GM21825 (cell line): ENCODE results near the gene PPP2R3C.
A peak's percentile ranks its signal among the peaks of the same experiment; 100 is the strongest.
"Not testable (repeated sequence)": the region's sequence is repeated elsewhere in the genome, so short reads cannot be mapped to it uniquely, and the experiment has no call there.

Experiments used
- ATAC-seq: cut with Tn5 transposase; IDR thresholded peaks from one replicate; pipeline ENCODE4 v1.9.1; 2021; ENCODE audit warnings: mild to moderate bottlenecking, moderate library complexity; ENCODE audit not compliant: unreplicated experiment

The PPP2R3C gene

GRCh38 chr14:35133542-35134328, 11.9 kb upstream of the PPP2R3C start:
- no peak for ATAC-seq

DNA sequence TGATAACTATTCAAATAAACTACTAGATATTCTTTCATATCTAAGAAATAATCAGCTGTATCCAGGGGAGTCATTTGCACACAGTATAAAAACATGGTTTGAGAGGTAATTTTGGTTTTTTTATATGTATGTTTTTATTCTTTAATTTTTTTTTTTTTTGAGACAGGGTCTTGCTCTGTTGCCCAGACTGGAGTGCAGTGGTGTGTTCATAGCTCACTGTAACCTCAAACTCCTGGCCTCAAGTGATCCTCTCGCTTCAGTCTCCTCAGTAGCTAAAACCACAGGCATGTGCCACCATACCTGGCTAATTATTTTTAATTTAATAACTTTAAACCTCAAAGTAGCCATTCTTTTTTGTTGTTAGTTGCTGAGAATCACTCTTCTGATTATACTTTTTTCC, 2.3 kb upstream of the PPP2R3C start:
- no peak for ATAC-seq

DNA sequence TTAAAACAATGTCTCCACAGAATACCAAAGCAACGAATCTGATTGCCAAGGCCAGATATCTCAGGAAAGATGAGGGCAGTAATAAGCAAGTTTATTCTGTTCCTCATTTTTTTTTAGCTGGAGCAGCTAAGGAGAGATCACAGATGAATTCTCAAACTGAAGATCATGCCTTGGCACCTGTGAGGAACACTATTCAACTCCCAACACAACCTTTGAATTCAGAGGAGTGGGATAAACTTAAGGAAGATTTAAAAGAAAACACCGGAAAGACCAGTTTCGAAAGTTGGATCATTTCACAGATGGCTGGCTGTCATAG, 1.6 kb upstream of the PPP2R3C start:
- no peak for ATAC-seq

DNA sequence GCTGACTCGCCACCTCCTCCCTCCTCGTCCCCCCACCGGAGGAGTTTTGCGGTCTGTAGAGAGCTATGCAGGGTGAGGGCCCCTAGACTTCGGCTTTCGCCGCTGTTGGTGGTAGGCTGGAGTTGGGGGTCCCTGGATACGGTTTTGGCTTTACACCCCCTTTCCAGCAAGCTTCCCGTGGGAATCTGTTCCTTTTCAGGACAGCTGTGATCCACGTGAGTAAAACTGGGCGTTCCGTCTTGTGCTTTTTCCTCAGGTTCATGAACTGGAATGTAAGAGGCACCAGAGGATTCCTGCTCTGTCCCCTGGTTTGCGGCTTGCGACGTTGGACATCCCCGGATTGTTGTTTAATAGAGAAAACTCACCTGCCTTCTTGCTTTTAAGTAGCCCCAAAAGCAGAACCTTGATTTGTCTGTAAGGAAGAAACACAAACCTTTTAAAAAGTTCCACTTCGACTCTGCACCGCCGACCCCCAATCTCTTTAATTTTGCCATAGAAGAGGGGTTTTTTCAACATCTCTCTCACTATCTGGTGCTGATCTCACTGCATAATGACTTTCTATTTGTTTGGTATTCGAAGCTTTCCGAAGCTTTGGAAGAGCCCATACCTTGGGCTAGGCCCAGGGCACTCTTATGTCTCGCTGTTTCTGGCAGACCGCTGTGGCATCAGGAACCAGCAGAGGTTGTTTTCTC, 1.1 kb upstream of the PPP2R3C start:
- peak; percentile 8 for ATAC-seq

- no peak for ATAC-seq
Measured at GRCh38 chr14:35121026-35121886, 534 bp downstream of the PPP2R3C start.

DNA sequence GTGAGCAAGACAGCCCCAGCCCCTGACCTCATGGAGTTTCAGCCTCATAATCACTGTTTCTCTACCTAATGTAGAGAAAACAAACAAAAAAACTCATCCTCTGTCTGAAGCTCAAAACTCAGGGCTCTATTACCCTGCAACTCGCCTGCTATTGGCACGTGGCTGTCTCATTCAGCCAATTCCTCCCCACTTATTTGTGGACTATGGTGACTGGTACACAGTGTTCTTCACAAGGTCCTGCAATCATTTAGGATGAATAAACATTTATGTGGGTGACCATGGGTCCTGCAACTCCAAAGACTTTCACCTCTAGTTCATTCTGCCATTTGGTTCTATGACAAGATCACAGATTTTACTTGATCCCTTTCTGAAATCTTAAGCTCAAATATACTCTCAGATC, 4.7 kb downstream of the PPP2R3C start:
- ATAC-seq: no peak

GRCh38 chr14:35116242-35116641, 5.5 kb downstream of the PPP2R3C start:
- ATAC-seq: no peak

DNA sequence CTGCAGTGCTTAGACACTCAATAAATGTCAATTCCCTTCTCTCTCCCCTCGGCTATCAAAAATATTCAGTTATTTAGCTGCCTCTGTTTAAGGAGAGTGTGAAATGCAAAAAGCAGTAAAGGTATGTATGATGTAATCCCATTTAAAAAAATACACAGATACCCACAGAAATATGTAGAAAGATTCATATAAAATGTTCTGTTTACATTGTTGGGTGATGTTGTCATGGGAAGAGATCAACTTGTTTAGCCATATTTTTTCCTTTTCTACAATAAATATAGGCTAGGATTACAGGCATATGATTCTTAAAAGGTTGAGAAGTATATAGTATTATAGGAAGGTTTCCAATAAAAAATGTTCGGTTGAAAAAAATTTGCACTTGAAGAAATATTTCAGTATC, 7.8 kb downstream of the PPP2R3C start:
- ATAC-seq: no peak

DNA sequence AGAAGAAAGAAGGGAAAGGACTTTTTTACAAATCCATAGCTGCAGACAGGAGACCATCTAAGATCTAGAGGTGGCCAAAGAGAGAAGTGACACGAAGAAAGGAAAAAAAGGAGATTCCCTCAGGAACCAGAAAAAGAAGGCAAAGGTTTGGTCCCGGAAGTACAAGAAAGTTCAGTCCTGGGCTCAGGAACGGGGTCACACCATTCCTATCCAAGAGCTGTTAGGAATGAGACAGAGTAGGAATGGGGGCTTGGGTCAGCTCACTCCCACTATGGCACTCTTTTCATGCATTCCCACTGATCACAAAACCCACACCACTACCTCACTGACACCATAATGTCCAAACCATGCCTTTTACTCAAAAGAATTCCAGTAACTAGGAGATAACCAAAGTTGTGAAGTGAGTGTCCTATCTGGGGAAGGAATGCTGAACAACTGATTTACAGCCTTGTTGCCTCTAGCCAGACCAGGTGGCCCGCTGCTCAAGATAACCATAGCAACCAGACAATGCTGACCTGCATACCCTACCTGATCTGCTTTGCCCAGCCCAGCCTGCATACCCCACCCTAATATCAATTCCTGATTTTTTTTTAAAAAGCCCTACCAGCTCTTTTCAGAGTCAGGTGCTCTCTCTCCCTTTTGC, 8.4 kb downstream of the PPP2R3C start:
- no peak for ATAC-seq

DNA sequence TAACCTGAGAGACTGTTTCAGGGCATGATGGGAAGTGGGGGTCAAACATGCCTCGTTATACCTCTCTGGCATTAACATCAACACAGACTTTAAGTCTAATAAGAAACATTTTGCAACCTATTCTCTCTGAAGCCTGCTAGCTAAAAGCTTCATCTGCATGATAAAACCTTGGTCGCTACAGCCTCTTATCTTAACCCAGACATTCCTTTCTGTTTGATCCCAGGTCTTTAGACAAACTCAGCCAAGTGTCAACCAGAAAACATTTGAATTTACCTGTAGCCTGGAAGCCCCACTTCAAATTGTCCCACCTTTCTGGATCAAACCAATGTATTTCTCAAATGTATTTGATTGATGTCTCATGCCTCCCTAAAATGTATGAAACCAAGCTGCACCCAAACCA, 9.1 kb downstream of the PPP2R3C start:
- no peak for ATAC-seq

DNA sequence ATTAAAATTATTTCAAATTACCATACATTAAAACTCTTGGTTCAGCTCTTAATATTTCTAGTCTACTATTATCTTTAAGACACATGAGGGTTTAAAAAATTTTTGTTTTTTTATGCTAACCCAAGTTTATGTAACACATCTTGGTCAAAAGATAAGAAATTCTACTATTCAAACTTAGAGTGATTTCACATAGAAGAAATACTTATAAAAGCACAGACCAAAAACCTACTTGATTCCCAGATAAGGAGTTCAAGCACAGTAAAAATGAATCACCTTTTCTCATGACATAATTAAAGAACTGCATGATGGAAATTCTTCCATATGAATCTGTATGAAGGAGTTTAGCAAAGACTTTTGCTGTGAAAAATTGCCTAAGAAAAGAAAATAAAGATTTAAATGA, 13.9 kb downstream of the PPP2R3C start:
- no peak for ATAC-seq

GRCh38 chr14:35094645-35095044, 27.1 kb downstream of the PPP2R3C start:
- not testable (repeated sequence) for ATAC-seq

GRCh38 chr14:35088514-35088913, 33.3 kb downstream of the PPP2R3C start:
- ATAC-seq: no peak

GRCh38 chr14:35085441-35085840, 36.3 kb downstream of the PPP2R3C start:
- ATAC-seq: no peak

- no peak for ATAC-seq
Measured at GRCh38 chr14:35083530-35084150, 38.1 kb downstream of the PPP2R3C start.

DNA sequence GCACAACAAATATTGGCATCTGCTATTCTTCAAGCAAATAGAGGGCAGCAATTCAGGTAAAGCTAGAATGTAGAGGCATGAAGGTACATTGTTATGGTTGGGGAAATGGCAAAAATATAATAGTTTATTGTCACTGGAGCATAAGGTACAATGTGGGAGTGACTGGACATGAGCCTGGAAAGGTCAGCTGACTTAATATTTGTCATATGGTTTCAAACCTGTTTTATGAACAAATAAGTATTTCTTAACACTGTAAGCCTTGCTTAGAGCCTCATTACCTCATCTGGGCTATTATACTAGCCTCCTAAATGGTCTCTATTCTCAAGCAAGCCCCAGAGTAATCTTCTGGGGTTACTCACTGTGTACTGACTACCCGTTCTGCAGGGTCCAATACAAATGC, 42.0 kb downstream of the PPP2R3C start:
- ATAC-seq: no peak

- no peak for ATAC-seq
Measured at GRCh38 chr14:35078082-35078481, 43.7 kb downstream of the PPP2R3C start.

DNA sequence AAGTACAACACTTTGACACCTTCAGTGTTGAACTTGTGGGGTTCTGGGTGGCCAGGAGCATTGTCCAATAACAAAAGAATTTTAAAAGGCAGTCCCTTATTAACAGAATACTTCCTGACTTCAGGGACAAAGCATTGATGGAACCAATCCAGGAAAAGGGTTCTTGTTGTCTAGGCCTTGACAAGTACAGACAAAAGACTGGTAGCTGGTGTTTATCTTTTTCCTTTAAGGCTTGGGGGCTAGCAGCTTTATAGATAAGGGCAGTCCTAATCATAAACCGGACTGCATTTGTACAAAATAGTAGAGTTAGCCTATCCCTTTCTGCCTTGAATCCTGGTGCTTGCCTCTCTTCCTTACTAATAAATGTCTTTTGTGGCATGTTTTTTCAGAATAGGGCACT, 48.3 kb downstream of the PPP2R3C start:
- no peak for ATAC-seq

DNA sequence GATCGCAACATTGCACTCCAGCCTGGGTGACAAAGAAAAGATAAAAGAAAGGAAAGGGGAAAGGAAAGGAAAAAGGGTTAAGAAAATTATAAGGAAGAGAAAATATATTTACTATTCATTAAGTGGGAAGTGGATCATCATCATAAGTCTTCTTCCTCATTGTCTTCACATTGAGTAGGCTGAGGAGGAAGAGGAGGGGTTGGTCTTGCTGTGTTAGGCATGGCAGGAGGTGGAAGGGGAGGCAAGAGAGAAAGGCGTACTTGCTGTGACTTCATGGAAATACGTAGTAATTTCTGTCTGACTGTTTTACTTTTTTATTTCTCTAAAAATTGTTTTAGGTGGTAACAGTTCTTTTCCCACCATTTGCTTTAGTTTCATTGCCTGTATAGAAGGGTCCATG, 49.6 kb downstream of the PPP2R3C start:
- ATAC-seq: no peak

DNA sequence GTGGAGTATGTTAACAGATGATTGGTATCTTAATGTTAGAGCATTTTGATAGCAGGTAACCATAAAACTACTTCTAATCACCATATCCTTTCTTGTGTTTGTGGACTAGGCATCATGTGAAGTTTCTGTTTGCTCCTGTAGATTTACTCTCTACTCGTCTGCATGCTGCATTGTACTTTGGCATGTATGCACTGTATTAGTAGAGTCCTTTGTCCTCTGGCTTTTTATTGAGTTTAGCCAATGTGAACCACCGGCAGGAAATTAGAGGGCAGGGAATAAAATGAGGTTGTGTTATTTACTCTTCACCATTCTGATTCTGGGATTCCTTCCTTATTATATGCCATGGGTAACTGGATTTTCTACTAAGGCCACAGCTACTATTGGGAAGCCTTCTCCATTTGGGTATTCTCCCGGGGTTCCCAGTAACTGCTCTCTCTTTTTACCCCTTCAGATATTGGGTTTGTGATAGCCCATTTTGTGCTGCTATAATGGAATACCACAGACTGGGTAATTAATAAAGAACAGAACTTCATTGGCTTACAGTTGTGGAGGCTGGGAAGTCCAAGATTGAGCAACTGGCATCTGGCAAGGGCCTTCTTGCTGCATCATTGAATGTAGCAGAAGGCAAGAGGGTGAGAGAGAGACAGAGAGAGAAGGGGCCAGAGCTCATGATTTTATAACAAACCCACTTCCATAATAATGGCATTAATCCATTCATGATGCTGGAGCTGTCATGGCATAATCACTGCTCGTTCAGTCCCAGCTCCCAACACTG, 53.4 kb downstream of the PPP2R3C start:
- ATAC-seq: no peak
